ENCODE data around the gene NLRP7.

The NLRP7 gene

GRCh38 chr19:54873990-54874389 is 73.3 kb downstream of the NLRP7 start, which contains the start of gene FCAR:
FCAR (plus strand) TSS chr19:54874235; CDS start chr19:54874290, 55 bp downstream.
- Histone ChIP-seq H3K36me3 (ENCODE audit: insufficient read depth, low read length) (no peaks in the 10 kb centered on the region), H3K9me3 (ENCODE audit: control insufficient read depth, insufficient read depth, low read length) (no peaks in the 10 kb centered on the region; the same call in 1 of the 2 replicates), H3K4me1 (ENCODE audit: insufficient read depth, low read length) (peaks cover 3% of the 10 kb centered on the region; the same call in 1 of the 2 replicates), H3K9ac (ENCODE audit: low read depth, low read length) (no peak within 1 kb of the TSS)
